Subcutaneous abdominal adipose tissue (tissue), 5 donors: ENCODE data around the gene CMIP.
A peak's percentile ranks its signal among the peaks of the same experiment; 100 is the strongest.

Experiments
- H3K27ac ChIP-seq: one replicate; pipeline ENCODE4 v1.7.0; 2013; ENCODE audit warnings: low read depth, mild to moderate bottlenecking, inconsistent platforms, low read length, moderate library complexity
- H3K27me3 ChIP-seq, 5 donors: one replicate each; pipeline ENCODE4 v1.7.0; 2013; ENCODE audit warnings: low read length in 5 of 5, inconsistent platforms in 1 of 5; ENCODE audit not compliant: control insufficient read depth in 5 of 5, insufficient read depth in 4 of 5
- H3K36me3 ChIP-seq, 5 donors: one replicate each; pipeline ENCODE4 v1.7.0; 2013; ENCODE audit warnings: low read length in 5 of 5; ENCODE audit not compliant: control insufficient read depth in 5 of 5, insufficient read depth in 5 of 5
- H3K4me1 ChIP-seq, 5 donors: one replicate each; pipeline ENCODE4 v1.7.0; 2013; ENCODE audit warnings: low read length in 5 of 5, mild to moderate bottlenecking in 3 of 5, moderate library complexity in 1 of 5; ENCODE audit not compliant: control insufficient read depth in 5 of 5, insufficient read depth in 5 of 5
- H3K4me3 ChIP-seq, 5 donors: one replicate each; pipeline ENCODE4 v1.7.0; 2013; ENCODE audit warnings: low read length in 5 of 5, low read depth in 1 of 5
- H3K9ac ChIP-seq, 5 donors: one replicate each; pipeline ENCODE4 v1.7.0; 2013; ENCODE audit warnings: low read length in 5 of 5, mild to moderate bottlenecking in 4 of 5, moderate library complexity in 3 of 5
- H3K9me3 ChIP-seq, 5 donors: one replicate each; pipeline ENCODE4 v1.7.0; 2013; ENCODE audit warnings: low read length in 5 of 5; ENCODE audit not compliant: control insufficient read depth in 5 of 5
- donor health status: healthy.
- donor health status: healthy.
- donor health status: healthy.
- donor health status: healthy.
- donor health status: healthy.

CMIP gene

DNA sequence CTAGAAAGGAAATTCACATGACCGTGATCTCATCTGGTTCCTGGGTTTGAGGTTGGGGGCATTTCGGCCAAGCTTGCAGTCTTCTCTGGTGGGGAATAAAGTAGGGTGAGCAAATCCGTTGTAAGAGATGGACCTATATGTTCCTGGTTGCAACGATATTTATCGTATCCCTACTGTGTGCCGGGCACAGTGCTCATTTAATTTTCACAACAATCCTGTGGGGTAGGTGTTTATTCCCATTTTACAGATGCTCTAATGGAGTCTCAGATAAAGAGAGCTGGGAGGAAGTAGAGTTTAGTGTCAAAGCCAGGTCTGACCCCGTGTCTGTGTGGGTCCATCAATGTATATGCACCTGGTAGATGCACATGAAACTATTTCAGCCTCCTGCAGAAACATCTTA lies 9.4 kb downstream of the CMIP start:
- Histone ChIP-seq H3K27ac (no peak overlapping the region), H3K9me3 (no peaks in the 10 kb centered on the region), H3K4me1 (peaks cover 2 to 68% (median 57%) of the 10 kb centered on the region in 5 donors), H3K9ac (no peak overlapping the region), H3K4me3 (no peak overlapping the region), H3K36me3 (peaks cover 0 to 14% (median 3%) of the 10 kb centered on the region in 5 donors), H3K27me3 (no peaks in the 10 kb centered on the region)

DNA sequence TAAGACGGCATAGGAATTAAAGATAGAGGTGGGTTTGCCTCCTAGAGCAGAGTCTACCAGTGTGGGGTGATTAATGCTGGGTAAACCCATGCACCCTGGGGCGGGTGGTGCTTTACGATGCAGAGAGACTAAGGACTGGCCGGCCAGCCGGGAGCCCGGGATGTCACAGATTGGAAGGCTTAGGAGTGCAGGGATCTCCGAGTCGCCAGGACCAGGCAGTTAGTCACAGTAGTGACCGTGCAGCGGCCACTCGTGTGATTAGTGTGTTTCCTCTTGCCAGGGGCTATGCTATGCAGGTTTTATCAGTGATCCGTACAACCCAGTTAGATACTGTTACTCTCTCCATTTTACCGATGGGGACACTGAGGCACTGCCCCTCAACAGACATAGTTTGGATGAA lies 10.4 kb downstream of the CMIP start:
- Histone ChIP-seq H3K4me3 (no peak overlapping the region), H3K27ac (no peak overlapping the region), H3K9ac (no peak overlapping the region), H3K9me3 (no peaks in the 10 kb centered on the region), H3K27me3 (no peaks in the 10 kb centered on the region), H3K4me1 (peaks cover 2 to 74% (median 61%) of the 10 kb centered on the region in 5 donors), H3K36me3 (peaks cover 0 to 16% (median 3%) of the 10 kb centered on the region in 5 donors)

GRCh38 chr16:81455720-81456494 lies 11.3 kb downstream of the CMIP start:
- Histone ChIP-seq H3K9ac (no peak overlapping the region), H3K9me3 (no peaks in the 10 kb centered on the region), H3K4me3 (no peak overlapping the region), H3K36me3 (peaks cover 0 to 16% (median 3%) of the 10 kb centered on the region in 5 donors), H3K27ac (no peak overlapping the region), H3K4me1 (peaks cover 2 to 81% (median 66%) of the 10 kb centered on the region in 5 donors), H3K27me3 (no peaks in the 10 kb centered on the region)

GRCh38 chr16:81456523-81457325 lies 12.1 kb downstream of the CMIP start:
- Histone ChIP-seq H3K4me3 (no peak overlapping the region), H3K36me3 (peaks cover 0 to 16% (median 3%) of the 10 kb centered on the region in 5 donors), H3K4me1 (peaks cover 2 to 81% (median 61%) of the 10 kb centered on the region in 5 donors), H3K27ac (no peak overlapping the region), H3K9ac (no peak overlapping the region), H3K27me3 (no peaks in the 10 kb centered on the region), H3K9me3 (no peaks in the 10 kb centered on the region)

GRCh38 chr16:81457326-81458133 lies 12.9 kb downstream of the CMIP start:
- Histone ChIP-seq H3K9ac (no peak overlapping the region), H3K4me1 (peaks cover 0 to 81% (median 60%) of the 10 kb centered on the region in 5 donors), H3K4me3 (no peak overlapping the region), H3K9me3 (no peaks in the 10 kb centered on the region), H3K36me3 (peaks cover 0 to 16% (median 3%) of the 10 kb centered on the region in 5 donors), H3K27ac (no peak overlapping the region), H3K27me3 (no peaks in the 10 kb centered on the region)

DNA sequence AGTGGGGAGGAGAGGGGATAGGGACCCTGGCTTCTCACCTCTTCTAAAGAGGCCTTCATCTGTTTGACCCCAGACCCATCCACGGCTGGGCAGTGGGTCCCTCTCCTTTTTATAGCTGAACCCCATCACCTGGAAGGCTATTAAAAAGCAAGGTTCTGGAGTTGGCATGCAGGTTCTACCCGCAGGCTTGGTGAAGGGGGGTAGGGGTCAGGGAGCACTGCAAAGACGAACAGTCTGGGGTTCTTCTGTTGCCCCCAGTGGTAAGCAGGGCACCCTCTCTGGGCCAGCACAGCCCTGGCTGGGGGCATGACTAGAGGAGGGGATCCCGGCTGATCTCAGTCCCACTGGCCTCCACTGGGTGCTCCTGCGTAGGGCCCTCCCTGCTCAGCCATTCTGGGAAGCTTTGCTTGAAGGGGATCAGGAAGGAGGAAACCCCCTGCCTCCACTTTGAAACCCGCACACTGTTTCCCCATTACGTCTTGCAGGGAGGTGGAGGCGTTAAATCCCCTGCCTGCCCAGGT lies 13.6 kb downstream of the CMIP start:
- Histone ChIP-seq H3K27ac (no peak overlapping the region), H3K9ac (peak overlapping the region in 1 of 5 donors; percentile 36), H3K36me3 (peaks cover 0 to 16% (median 3%) of the 10 kb centered on the region in 5 donors), H3K4me3 (no peak overlapping the region), H3K9me3 (no peaks in the 10 kb centered on the region), H3K4me1 (peaks cover 0 to 81% (median 61%) of the 10 kb centered on the region in 5 donors), H3K27me3 (no peaks in the 10 kb centered on the region)

GRCh38 chr16:81458827-81459598 lies 14.4 kb downstream of the CMIP start:
- Histone ChIP-seq H3K4me3 (no peak overlapping the region), H3K36me3 (peaks cover 0 to 16% (median 3%) of the 10 kb centered on the region in 5 donors), H3K9me3 (no peaks in the 10 kb centered on the region), H3K4me1 (peaks cover 0 to 79% (median 58%) of the 10 kb centered on the region in 5 donors), H3K27ac (no peak overlapping the region), H3K27me3 (no peaks in the 10 kb centered on the region), H3K9ac (no peak overlapping the region)

DNA sequence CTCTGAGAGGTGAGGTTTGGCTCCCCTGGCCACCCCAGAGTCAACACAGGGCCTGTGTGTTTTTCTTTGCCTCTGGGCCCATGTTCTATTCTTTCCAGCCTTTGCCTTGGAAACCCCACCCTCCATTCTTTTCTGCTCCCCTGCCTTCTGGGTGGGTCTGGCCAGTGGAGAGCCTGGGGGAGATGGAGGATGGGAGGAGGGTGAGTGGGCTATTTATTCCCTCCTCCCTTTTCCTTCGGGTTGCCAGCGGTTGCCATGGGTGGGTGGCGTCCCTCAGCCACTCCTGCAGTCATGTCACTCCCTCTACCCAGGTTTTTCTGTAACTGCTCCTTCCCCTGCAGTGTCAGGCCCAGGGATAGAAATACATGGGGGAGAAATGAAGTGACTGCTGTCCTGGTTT lies 15.5 kb downstream of the CMIP start:
- Histone ChIP-seq H3K36me3 (peaks cover 0 to 16% (median 3%) of the 10 kb centered on the region in 5 donors), H3K4me3 (no peak overlapping the region), H3K27me3 (no peaks in the 10 kb centered on the region), H3K9me3 (no peaks in the 10 kb centered on the region), H3K27ac (no peak overlapping the region), H3K9ac (no peak overlapping the region), H3K4me1 (peaks cover 0 to 77% (median 53%) of the 10 kb centered on the region in 5 donors)

- Histone ChIP-seq H3K9ac (no peak overlapping the region), H3K4me1 (peaks cover 0 to 73% (median 54%) of the 10 kb centered on the region in 5 donors), H3K36me3 (peaks cover 0 to 14% (median 3%) of the 10 kb centered on the region in 5 donors), H3K9me3 (no peaks in the 10 kb centered on the region), H3K27me3 (no peaks in the 10 kb centered on the region), H3K4me3 (no peak overlapping the region), H3K27ac (no peak overlapping the region)
Observed at GRCh38 chr16:81461243-81461642, 16.6 kb downstream of the CMIP start.
